ENCODE measurements around the gene GAB3. TPM values are rescaled to one million over a fixed set of nuclear protein-coding genes. Genes with fewer than 3 reads are reported as not detected.

The GAB3 gene
- polyA plus RNA-seq, 1 of the 3 experiments (the other 2 are of a cell fraction), result 4.5 TPM

DNA sequence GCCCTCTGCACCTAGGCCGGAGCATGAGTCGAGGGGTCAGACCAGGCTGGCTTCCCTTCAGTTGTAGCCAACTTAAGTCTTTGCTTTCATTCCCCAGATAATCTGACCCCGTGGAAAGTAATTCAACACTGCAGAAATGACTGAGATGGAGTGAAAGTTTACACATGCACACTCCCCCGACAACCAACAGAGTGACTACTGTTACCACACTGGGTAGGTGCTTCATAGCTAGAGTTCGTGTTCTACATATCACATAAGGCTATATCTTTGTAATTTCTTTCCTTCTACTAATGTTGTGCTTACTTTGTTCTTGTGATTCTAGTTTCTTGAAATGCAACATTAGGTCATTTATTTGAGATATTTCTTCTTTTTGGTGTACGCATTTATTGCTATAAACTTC is 90.3 kb downstream of the GAB3 start:
- Histone ChIP-seq H3K4me1 (ENCODE audit: control insufficient read depth in 1 of 2, insufficient read depth in 2 of 2, low read depth in 1 of 2, low read length in 1 of 2) (no peaks in the 10 kb centered on the region), H4K20me1 (ENCODE audit: insufficient read depth) (no peaks in the 10 kb centered on the region), H3K9me3 (no peaks in the 10 kb centered on the region), H3K9ac (no peak overlapping the region), H3K27ac (ENCODE audit: low read depth in 2 of 2, low read length in 1 of 2) (no peak overlapping the region), H3K4me2 (no peak overlapping the region), H3K79me2 (ENCODE audit: insufficient read depth) (no peaks in the 10 kb centered on the region), H3K36me3 (replicated peaks in 1 of 2; ENCODE audit: control insufficient read depth in 1 of 2, insufficient read depth in 2 of 2, low read length in 1 of 2) (no peaks in the 10 kb centered on the region), H3F3A (replicated peaks; ENCODE audit: insufficient read depth) (no peaks in the 10 kb centered on the region), H2AFZ (ENCODE audit: low read depth) (no peak overlapping the region), H3K27me3 (ENCODE audit: insufficient read depth) (peaks cover 19% of the 10 kb centered on the region; the same call in 1 of the 2 replicates), H3K4me3 (ENCODE audit: low read depth in 2 of 2, low read length in 1 of 2) (no peak overlapping the region), H3K9me2 (no peaks in the 10 kb centered on the region)
- CTCF ChIA-PET, result no interaction called here
- TF ChIP-seq GABPA (IDR thresholded peaks at IDR 0.05; ENCODE audit: low read depth) (no peak), RFX5 (IDR thresholded peaks at IDR 0.05; ENCODE audit: low read length) (no peak), MXI1 (IDR thresholded peaks at IDR 0.05; ENCODE audit: low read depth, low read length) (no peak), NRF1 (IDR thresholded peaks at IDR 0.05; ENCODE audit: low read depth, low read length) (no peak), YY1 (IDR thresholded peaks at IDR 0.05; ENCODE audit: low read depth) (no peak), FOSL2 (IDR thresholded peaks at IDR 0.05; ENCODE audit: borderline replicate concordance, low read depth) (no peak), ELF1 (IDR thresholded peaks at IDR 0.05) (no peak), RCOR1 (IDR thresholded peaks at IDR 0.05; ENCODE audit: low read length) (no peak), TEAD4 (IDR thresholded peaks at IDR 0.05; ENCODE audit: borderline replicate concordance, insufficient read depth) (no peak), FOXJ3 (CRISPR knock-in tag; IDR thresholded peaks at IDR 0.05) (no peak), CHD2 (IDR thresholded peaks at IDR 0.05; ENCODE audit: low read length, partially characterized antibody) (no peak), SIN3A (IDR thresholded peaks at IDR 0.05; ENCODE audit: borderline replicate concordance, low read depth, low read length) (no peak)
- TF ChIP-seq, protein P1, sequence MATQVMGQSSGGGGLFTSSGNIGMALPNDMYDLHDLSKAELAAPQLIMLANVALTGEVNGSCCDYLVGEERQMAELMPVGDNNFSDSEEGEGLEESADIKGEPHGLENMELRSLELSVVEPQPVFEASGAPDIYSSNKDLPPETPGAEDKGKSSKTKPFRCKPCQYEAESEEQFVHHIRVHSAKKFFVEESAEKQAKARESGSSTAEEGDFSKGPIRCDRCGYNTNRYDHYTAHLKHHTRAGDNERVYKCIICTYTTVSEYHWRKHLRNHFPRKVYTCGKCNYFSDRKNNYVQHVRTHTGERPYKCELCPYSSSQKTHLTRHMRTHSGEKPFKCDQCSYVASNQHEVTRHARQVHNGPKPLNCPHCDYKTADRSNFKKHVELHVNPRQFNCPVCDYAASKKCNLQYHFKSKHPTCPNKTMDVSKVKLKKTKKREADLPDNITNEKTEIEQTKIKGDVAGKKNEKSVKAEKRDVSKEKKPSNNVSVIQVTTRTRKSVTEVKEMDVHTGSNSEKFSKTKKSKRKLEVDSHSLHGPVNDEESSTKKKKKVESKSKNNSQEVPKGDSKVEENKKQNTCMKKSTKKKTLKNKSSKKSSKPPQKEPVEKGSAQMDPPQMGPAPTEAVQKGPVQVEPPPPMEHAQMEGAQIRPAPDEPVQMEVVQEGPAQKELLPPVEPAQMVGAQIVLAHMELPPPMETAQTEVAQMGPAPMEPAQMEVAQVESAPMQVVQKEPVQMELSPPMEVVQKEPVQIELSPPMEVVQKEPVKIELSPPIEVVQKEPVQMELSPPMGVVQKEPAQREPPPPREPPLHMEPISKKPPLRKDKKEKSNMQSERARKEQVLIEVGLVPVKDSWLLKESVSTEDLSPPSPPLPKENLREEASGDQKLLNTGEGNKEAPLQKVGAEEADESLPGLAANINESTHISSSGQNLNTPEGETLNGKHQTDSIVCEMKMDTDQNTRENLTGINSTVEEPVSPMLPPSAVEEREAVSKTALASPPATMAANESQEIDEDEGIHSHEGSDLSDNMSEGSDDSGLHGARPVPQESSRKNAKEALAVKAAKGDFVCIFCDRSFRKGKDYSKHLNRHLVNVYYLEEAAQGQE (IDR thresholded peaks at IDR 0.05; ENCODE audit: low read depth, low read length), result no peak
- TF ChIP-seq, protein P2, sequence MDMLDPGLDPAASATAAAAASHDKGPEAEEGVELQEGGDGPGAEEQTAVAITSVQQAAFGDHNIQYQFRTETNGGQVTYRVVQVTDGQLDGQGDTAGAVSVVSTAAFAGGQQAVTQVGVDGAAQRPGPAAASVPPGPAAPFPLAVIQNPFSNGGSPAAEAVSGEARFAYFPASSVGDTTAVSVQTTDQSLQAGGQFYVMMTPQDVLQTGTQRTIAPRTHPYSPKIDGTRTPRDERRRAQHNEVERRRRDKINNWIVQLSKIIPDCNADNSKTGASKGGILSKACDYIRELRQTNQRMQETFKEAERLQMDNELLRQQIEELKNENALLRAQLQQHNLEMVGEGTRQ (IDR thresholded peaks at IDR 0.05; ENCODE audit: borderline replicate concordance, low read depth, low read length), result no peak
- TF ChIP-seq, protein P3, sequence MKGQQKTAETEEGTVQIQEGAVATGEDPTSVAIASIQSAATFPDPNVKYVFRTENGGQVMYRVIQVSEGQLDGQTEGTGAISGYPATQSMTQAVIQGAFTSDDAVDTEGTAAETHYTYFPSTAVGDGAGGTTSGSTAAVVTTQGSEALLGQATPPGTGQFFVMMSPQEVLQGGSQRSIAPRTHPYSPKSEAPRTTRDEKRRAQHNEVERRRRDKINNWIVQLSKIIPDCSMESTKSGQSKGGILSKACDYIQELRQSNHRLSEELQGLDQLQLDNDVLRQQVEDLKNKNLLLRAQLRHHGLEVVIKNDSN (IDR thresholded peaks at IDR 0.05; ENCODE audit: borderline replicate concordance, low read depth), result no peak
- TF ChIP-seq, protein P4, sequence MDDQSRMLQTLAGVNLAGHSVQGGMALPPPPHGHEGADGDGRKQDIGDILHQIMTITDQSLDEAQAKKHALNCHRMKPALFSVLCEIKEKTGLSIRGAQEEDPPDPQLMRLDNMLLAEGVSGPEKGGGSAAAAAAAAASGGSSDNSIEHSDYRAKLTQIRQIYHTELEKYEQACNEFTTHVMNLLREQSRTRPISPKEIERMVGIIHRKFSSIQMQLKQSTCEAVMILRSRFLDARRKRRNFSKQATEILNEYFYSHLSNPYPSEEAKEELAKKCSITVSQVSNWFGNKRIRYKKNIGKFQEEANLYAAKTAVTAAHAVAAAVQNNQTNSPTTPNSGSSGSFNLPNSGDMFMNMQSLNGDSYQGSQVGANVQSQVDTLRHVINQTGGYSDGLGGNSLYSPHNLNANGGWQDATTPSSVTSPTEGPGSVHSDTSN (IDR thresholded peaks at IDR 0.05), result no peak
- TF ChIP-seq, protein P5, sequence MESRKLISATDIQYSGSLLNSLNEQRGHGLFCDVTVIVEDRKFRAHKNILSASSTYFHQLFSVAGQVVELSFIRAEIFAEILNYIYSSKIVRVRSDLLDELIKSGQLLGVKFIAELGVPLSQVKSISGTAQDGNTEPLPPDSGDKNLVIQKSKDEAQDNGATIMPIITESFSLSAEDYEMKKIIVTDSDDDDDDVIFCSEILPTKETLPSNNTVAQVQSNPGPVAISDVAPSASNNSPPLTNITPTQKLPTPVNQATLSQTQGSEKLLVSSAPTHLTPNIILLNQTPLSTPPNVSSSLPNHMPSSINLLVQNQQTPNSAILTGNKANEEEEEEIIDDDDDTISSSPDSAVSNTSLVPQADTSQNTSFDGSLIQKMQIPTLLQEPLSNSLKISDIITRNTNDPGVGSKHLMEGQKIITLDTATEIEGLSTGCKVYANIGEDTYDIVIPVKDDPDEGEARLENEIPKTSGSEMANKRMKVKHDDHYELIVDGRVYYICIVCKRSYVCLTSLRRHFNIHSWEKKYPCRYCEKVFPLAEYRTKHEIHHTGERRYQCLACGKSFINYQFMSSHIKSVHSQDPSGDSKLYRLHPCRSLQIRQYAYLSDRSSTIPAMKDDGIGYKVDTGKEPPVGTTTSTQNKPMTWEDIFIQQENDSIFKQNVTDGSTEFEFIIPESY (IDR thresholded peaks at IDR 0.05; ENCODE audit: borderline replicate concordance, low read depth), result no peak
- TF ChIP-seq, protein P6, sequence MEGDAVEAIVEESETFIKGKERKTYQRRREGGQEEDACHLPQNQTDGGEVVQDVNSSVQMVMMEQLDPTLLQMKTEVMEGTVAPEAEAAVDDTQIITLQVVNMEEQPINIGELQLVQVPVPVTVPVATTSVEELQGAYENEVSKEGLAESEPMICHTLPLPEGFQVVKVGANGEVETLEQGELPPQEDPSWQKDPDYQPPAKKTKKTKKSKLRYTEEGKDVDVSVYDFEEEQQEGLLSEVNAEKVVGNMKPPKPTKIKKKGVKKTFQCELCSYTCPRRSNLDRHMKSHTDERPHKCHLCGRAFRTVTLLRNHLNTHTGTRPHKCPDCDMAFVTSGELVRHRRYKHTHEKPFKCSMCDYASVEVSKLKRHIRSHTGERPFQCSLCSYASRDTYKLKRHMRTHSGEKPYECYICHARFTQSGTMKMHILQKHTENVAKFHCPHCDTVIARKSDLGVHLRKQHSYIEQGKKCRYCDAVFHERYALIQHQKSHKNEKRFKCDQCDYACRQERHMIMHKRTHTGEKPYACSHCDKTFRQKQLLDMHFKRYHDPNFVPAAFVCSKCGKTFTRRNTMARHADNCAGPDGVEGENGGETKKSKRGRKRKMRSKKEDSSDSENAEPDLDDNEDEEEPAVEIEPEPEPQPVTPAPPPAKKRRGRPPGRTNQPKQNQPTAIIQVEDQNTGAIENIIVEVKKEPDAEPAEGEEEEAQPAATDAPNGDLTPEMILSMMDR (IDR thresholded peaks at IDR 0.05), result no peak
- POLR2A ChIA-PET, result no interaction called here
- no peak for DNase-seq
- 31% methylated on average over 6 of the region's 6 CpGs for WGBS (ENCODE audit: low lambda C conversion rate)

All from SK-N-SH (cell line).